ENCODE data around the gene CEBPG.

The CEBPG gene

DNA sequence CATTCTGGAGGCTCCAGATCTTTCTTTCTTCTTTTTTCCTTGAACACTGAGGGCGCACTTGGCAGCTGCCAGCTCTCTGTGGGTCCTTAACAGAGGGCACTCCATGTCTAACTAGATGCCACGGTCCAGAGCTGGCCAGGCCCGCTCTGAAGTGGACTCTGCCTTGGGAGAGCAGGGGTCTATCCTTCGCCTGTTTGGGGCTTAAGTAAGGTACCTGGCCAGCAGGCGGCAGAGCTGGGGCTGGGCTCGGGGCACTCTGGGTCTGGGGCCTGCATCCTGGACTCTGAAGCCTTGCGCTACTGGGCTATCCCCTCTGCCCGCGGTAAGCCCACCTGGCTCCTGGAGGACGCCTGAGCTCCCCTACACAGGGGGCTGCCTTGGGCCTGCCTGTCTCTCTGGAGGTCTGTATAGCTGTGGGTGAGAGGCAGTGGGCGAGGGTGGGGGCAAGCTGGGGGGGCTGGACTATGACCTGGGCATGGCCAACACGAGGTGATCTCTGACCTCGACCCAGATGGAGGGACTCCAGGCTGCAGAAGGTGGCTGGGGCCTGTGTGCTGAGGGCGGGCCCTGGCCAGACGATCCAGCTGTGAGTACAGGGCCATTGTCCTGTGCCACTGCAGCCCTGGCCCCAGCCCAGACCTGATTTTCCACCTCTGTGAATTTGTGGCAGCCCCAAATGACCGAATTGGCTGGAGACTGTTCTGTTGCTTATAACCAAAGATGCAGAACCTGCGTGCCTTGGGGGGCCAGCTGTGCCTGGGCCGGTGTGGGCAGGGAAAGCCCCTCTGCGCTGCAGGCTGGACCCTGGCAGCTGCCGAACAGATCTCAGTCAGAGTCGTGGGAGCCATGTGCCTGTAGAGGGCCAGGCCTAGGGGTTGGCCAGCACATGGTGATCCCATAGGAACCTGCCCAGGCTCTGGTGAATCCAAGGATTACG is 26.5 kb downstream of the CEBPG start:
- H3K9me3 ChIP-seq (ENCODE audit: control insufficient read depth, low read length): no peaks in the 10 kb centered on the region
- H3K27ac ChIP-seq (ENCODE audit: insufficient read depth, low read length, poor library complexity, severe bottlenecking): no peak overlapping the region
- H3K27me3 ChIP-seq (replicated peaks; ENCODE audit: control insufficient read depth, insufficient read depth, low read length, poor library complexity, severe bottlenecking): no peaks in the 10 kb centered on the region
- DNase-seq: no peak
- no peaks in the 10 kb centered on the region for H3K4me1 ChIP-seq (ENCODE audit: control insufficient read depth, insufficient read depth, low read length, poor library complexity, severe bottlenecking)
- no peaks in the 10 kb centered on the region for H3K36me3 ChIP-seq (ENCODE audit: control insufficient read depth, insufficient read depth, low read length)
- H3K4me3 ChIP-seq (ENCODE audit: insufficient read depth, low read depth, low read length, poor library complexity, severe bottlenecking): no peak overlapping the region

- Histone ChIP-seq H3K27ac (ENCODE audit: insufficient read depth, low read length, poor library complexity, severe bottlenecking) (no peak overlapping the region), H3K9me3 (ENCODE audit: control insufficient read depth, low read length) (no peaks in the 10 kb centered on the region), H3K36me3 (ENCODE audit: control insufficient read depth, insufficient read depth, low read length) (no peaks in the 10 kb centered on the region), H3K27me3 (replicated peaks; ENCODE audit: control insufficient read depth, insufficient read depth, low read length, poor library complexity, severe bottlenecking) (no peaks in the 10 kb centered on the region), H3K4me1 (ENCODE audit: control insufficient read depth, insufficient read depth, low read length, poor library complexity, severe bottlenecking) (no peaks in the 10 kb centered on the region), H3K4me3 (ENCODE audit: insufficient read depth, low read depth, low read length, poor library complexity, severe bottlenecking) (no peak overlapping the region)
- DNase-seq: no peak
These were observed 27.6 kb downstream of the CEBPG start for GRCh38 chr19:33400856-33401682.

- H3K4me1 ChIP-seq (ENCODE audit: control insufficient read depth, insufficient read depth, low read length, poor library complexity, severe bottlenecking): no peaks in the 10 kb centered on the region
- no peaks in the 10 kb centered on the region for H3K36me3 ChIP-seq (ENCODE audit: control insufficient read depth, insufficient read depth, low read length)
- H3K27me3 ChIP-seq (replicated peaks; ENCODE audit: control insufficient read depth, insufficient read depth, low read length, poor library complexity, severe bottlenecking): no peaks in the 10 kb centered on the region
- no peak for DNase-seq
- H3K27ac ChIP-seq (ENCODE audit: insufficient read depth, low read length, poor library complexity, severe bottlenecking): no peak overlapping the region
- H3K9me3 ChIP-seq (ENCODE audit: control insufficient read depth, low read length): no peaks in the 10 kb centered on the region
- H3K4me3 ChIP-seq (ENCODE audit: insufficient read depth, low read depth, low read length, poor library complexity, severe bottlenecking): no peak overlapping the region
These were observed 28.3 kb downstream of the CEBPG start for GRCh38 chr19:33401683-33402420.

- no peaks in the 10 kb centered on the region for H3K36me3 ChIP-seq (ENCODE audit: control insufficient read depth, insufficient read depth, low read length)
- no peak for DNase-seq
- no peaks in the 10 kb centered on the region for H3K27me3 ChIP-seq (replicated peaks; ENCODE audit: control insufficient read depth, insufficient read depth, low read length, poor library complexity, severe bottlenecking)
- no peak overlapping the region for H3K4me3 ChIP-seq (ENCODE audit: insufficient read depth, low read depth, low read length, poor library complexity, severe bottlenecking)
- H3K27ac ChIP-seq (ENCODE audit: insufficient read depth, low read length, poor library complexity, severe bottlenecking): no peak overlapping the region
- H3K4me1 ChIP-seq (ENCODE audit: control insufficient read depth, insufficient read depth, low read length, poor library complexity, severe bottlenecking): no peaks in the 10 kb centered on the region
- H3K9me3 ChIP-seq (ENCODE audit: control insufficient read depth, low read length): no peaks in the 10 kb centered on the region
These were observed 29.1 kb downstream of the CEBPG start for GRCh38 chr19:33402421-33403220.

- no peaks in the 10 kb centered on the region for H3K9me3 ChIP-seq (ENCODE audit: control insufficient read depth, low read length)
- H3K36me3 ChIP-seq (ENCODE audit: control insufficient read depth, insufficient read depth, low read length): no peaks in the 10 kb centered on the region
- no peaks in the 10 kb centered on the region for H3K4me1 ChIP-seq (ENCODE audit: control insufficient read depth, insufficient read depth, low read length, poor library complexity, severe bottlenecking)
- no peaks in the 10 kb centered on the region for H3K27me3 ChIP-seq (replicated peaks; ENCODE audit: control insufficient read depth, insufficient read depth, low read length, poor library complexity, severe bottlenecking)
- no peak for DNase-seq
- no peak overlapping the region for H3K4me3 ChIP-seq (ENCODE audit: insufficient read depth, low read depth, low read length, poor library complexity, severe bottlenecking)
- H3K27ac ChIP-seq (ENCODE audit: insufficient read depth, low read length, poor library complexity, severe bottlenecking): no peak overlapping the region
These were observed 29.9 kb downstream of the CEBPG start for GRCh38 chr19:33403221-33403972.

- Histone ChIP-seq H3K27ac (ENCODE audit: insufficient read depth, low read length, poor library complexity, severe bottlenecking) (no peak overlapping the region), H3K9me3 (ENCODE audit: control insufficient read depth, low read length) (no peaks in the 10 kb centered on the region), H3K36me3 (ENCODE audit: control insufficient read depth, insufficient read depth, low read length) (no peaks in the 10 kb centered on the region), H3K27me3 (replicated peaks; ENCODE audit: control insufficient read depth, insufficient read depth, low read length, poor library complexity, severe bottlenecking) (no peaks in the 10 kb centered on the region), H3K4me1 (ENCODE audit: control insufficient read depth, insufficient read depth, low read length, poor library complexity, severe bottlenecking) (no peaks in the 10 kb centered on the region), H3K4me3 (ENCODE audit: insufficient read depth, low read depth, low read length, poor library complexity, severe bottlenecking) (no peak overlapping the region)
- no peak for DNase-seq
These were observed 30.4 kb downstream of the CEBPG start for GRCh38 chr19:33403973-33404304.

- Histone ChIP-seq H3K4me3 (ENCODE audit: insufficient read depth, low read depth, low read length, poor library complexity, severe bottlenecking) (no peak overlapping the region), H3K27me3 (replicated peaks; ENCODE audit: control insufficient read depth, insufficient read depth, low read length, poor library complexity, severe bottlenecking) (no peaks in the 10 kb centered on the region), H3K9me3 (ENCODE audit: control insufficient read depth, low read length) (no peaks in the 10 kb centered on the region), H3K4me1 (ENCODE audit: control insufficient read depth, insufficient read depth, low read length, poor library complexity, severe bottlenecking) (no peaks in the 10 kb centered on the region), H3K36me3 (ENCODE audit: control insufficient read depth, insufficient read depth, low read length) (no peaks in the 10 kb centered on the region), H3K27ac (ENCODE audit: insufficient read depth, low read length, poor library complexity, severe bottlenecking) (no peak overlapping the region)
- no peak for DNase-seq
These were observed 31.2 kb downstream of the CEBPG start for GRCh38 chr19:33404506-33405253.

DNA sequence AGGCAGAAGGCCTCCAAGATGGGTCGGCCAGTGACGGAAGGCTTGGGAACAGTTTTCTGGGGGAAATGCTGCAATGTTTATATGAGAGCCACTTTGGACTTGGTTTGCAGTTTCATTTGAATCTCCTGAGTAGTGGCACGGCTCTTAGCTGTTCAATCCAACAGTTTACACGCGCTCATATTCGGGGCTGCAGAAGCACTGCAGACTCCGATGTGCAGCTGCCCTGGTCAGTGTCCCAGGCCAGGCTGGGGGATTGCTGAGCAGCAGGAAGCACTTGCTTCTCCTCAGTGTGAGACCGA is 31.7 kb downstream of the CEBPG start:
- no peak for DNase-seq
- no peaks in the 10 kb centered on the region for H3K9me3 ChIP-seq (ENCODE audit: control insufficient read depth, low read length)
- no peak overlapping the region for H3K27ac ChIP-seq (ENCODE audit: insufficient read depth, low read length, poor library complexity, severe bottlenecking)
- H3K4me3 ChIP-seq (ENCODE audit: insufficient read depth, low read depth, low read length, poor library complexity, severe bottlenecking): no peak overlapping the region
- no peaks in the 10 kb centered on the region for H3K36me3 ChIP-seq (ENCODE audit: control insufficient read depth, insufficient read depth, low read length)
- H3K27me3 ChIP-seq (replicated peaks; ENCODE audit: control insufficient read depth, insufficient read depth, low read length, poor library complexity, severe bottlenecking): no peaks in the 10 kb centered on the region
- H3K4me1 ChIP-seq (ENCODE audit: control insufficient read depth, insufficient read depth, low read length, poor library complexity, severe bottlenecking): no peaks in the 10 kb centered on the region
